K562 (cell line): ENCODE results near the gene ZDHHC11B. TPM values are rescaled to one million over a fixed set of nuclear protein-coding genes. Genes with fewer than 3 reads are reported as not detected.
A peak's percentile ranks its signal among the peaks of the same experiment; 100 is the strongest.

Experiments
- ATAC-seq: fragments of 200-7000 bp; cut with Tn5 transposase; 3 replicates; pipeline ENCODE4 v1.9.1; 2020; ENCODE audit warnings: moderate library complexity
- BruUV-seq: library from RNA; stranded (reverse); fragments of 400-500 nt; replicated peaks from 2 replicates; lab custom pipeline; 2021; lab: Mats Ljungman, UMichigan
- CTCF ChIA-PET: fragments of 300-600 bp; formaldehyde crosslinking; extraction: SDS; loops from one replicate; lab custom pipeline; 2021; ENCODE audit warnings: low intra/inter-chr PET ratio; lab: Yijun Ruan, JAX
- POLR2A ChIA-PET: fragments of 300-600, 350-650 bp; sonication (Branson Sonifier 250); formaldehyde crosslinking; extraction: SDS; loops from one replicate; lab custom pipeline; 2021; ENCODE audit warnings: antibody characterized with exemption, inconsistent platforms; lab: Yijun Ruan, JAX
- DNase-seq, 4 experiments: peaks; one replicate each; pipeline versions ENCODE4 v3.0.0 to v3.0.0-alpha.2; 2011 to 2018; ENCODE audit warnings: low spot score in 3 of 4, mixed read lengths in 3 of 4; ENCODE audit errors: extremely low read depth in 1 of 4
- FAIRE-seq: peaks from 2 replicates; lab custom pipeline; 2011; peaks lifted over from hg19 to GRCh38; lab: Jason Lieb, UNC
- H2AFZ ChIP-seq: 2 replicates; pipeline ENCODE4 v1.6.0; 2011; ENCODE audit warnings: low read depth, low read length, control low read depth, inconsistent platforms
- H3K27ac ChIP-seq: fragments of 200-600 bp; 3 replicates; pipeline ENCODE4 v1.8.0; 2011; ENCODE audit warnings: low read depth, mild to moderate bottlenecking, control low read depth, inconsistent platforms, low read length, moderate library complexity, mixed read lengths; ENCODE audit errors: extremely low read depth
- H3K27me3 ChIP-seq, 2 experiments: fragments of 300-600 bp in 1 of 2; 2 replicates in 1 of 2; 3 replicates in 1 of 2; pipeline versions ENCODE4 v1.6.0 to v1.8.0; 2011; ENCODE audit warnings: inconsistent platforms in 2 of 2, low read length in 2 of 2, mild to moderate bottlenecking in 1 of 2, mixed read lengths in 1 of 2, moderate library complexity in 1 of 2; ENCODE audit not compliant: control insufficient read depth in 2 of 2, insufficient read depth in 2 of 2
- H3K36me3 ChIP-seq: fragments of 300-600 bp; 3 replicates; pipeline ENCODE4 v1.8.0; 2011; ENCODE audit warnings: mild to moderate bottlenecking, low read length, inconsistent platforms; ENCODE audit not compliant: control insufficient read depth, insufficient read depth
- H3K4me1 ChIP-seq, 2 experiments: fragments of 200-600 bp in 1 of 2; replicated peaks in 1 of 2; 2 replicates in 1 of 2; 3 replicates in 1 of 2; pipeline versions ENCODE4 v1.5.1 to v1.8.0; 2011; ENCODE audit warnings: inconsistent platforms in 2 of 2, low read length in 2 of 2, mild to moderate bottlenecking in 1 of 2, mixed read lengths in 1 of 2, moderate library complexity in 1 of 2; ENCODE audit not compliant: control insufficient read depth in 2 of 2, insufficient read depth in 2 of 2
- H3K4me2 ChIP-seq: 2 replicates; pipeline ENCODE4 v1.6.1; 2011; ENCODE audit warnings: low read length, control low read depth, inconsistent platforms, mixed read lengths; ENCODE audit not compliant: insufficient read depth
- H3K4me3 ChIP-seq: fragments of 200-600 bp; sonication (generic), shearing (Covaris generic); 2 replicates; pipeline ENCODE4 v1.5.1; 2016; ENCODE audit warnings: control low read depth, inconsistent platforms
- H3K79me2 ChIP-seq: fragments of 200-600 bp; 3 replicates; pipeline ENCODE4 v1.8.0; 2011; ENCODE audit warnings: low read length, inconsistent platforms; ENCODE audit not compliant: control insufficient read depth, insufficient read depth
- H3K9ac ChIP-seq, 2 experiments: 2 replicates each; pipeline versions ENCODE4 v1.6.0 to v1.6.1; 2011; ENCODE audit warnings: low read depth in 2 of 2, low read length in 2 of 2, control low read depth in 1 of 2, inconsistent platforms in 1 of 2, mild to moderate bottlenecking in 1 of 2, mixed read lengths in 1 of 2; ENCODE audit not compliant: insufficient read depth in 1 of 2
- H3K9me1 ChIP-seq: one replicate; pipeline ENCODE4 v1.6.0; 2011; ENCODE audit warnings: inconsistent platforms, mild to moderate bottlenecking, low read length, moderate library complexity; ENCODE audit not compliant: control insufficient read depth, insufficient read depth
- H3K9me3 ChIP-seq: replicated peaks from 2 replicates; pipeline ENCODE4 v1.5.1; 2011; ENCODE audit warnings: low read depth, low read length, inconsistent platforms; ENCODE audit not compliant: control insufficient read depth, insufficient read depth
- H4K20me1 ChIP-seq: replicated peaks from 2 replicates; pipeline ENCODE4 v1.6.1; 2011; ENCODE audit warnings: low read length, inconsistent platforms, mixed read lengths; ENCODE audit not compliant: control insufficient read depth, insufficient read depth
- ADNP ChIP-seq: fragments of 200-800 bp; sonication (Bioruptor generic); IDR thresholded peaks from 2 replicates; pipeline ENCODE4 v1.6.1; 2016; ENCODE audit warnings: missing genetic modification characterization, missing compliant biosample characterization
- ATF7 ChIP-seq: fragments of 450-650 bp; IDR thresholded peaks from 2 replicates; pipeline ENCODE4 v1.7.1; 2014; ENCODE audit warnings: mild to moderate bottlenecking, moderate library complexity
- BRCA1 ChIP-seq, 2 experiments: fragments of 450-650 bp in 1 of 2; sonication (generic) in 1 of 2; formaldehyde crosslinking in 1 of 2; IDR thresholded peaks; 2 replicates each; pipeline versions ENCODE4 v1.5.0 to v1.6.1; 2017 to 2020; ENCODE audit warnings: mild to moderate bottlenecking in 1 of 2, missing genetic modification reagents in 1 of 2
- CREB1 ChIP-seq, 2 experiments: sonication (generic) in 1 of 2; formaldehyde crosslinking in 1 of 2; IDR thresholded peaks; 2 replicates each; pipeline versions ENCODE4 v1.6.1 to v1.8.0; 2012 to 2022; ENCODE audit warnings: inconsistent platforms in 1 of 2, mild to moderate bottlenecking in 1 of 2, missing genetic modification reagents in 1 of 2, moderate library complexity in 1 of 2
- FOS ChIP-seq: IDR thresholded peaks from 3 replicates; pipeline ENCODE4 v1.6.1; 2011; ENCODE audit not compliant: insufficient read length; ENCODE audit errors: extremely low read depth
- HES1 ChIP-seq: fragments of 450-650 bp; IDR thresholded peaks from 2 replicates; pipeline ENCODE4 v1.6.1; 2016; ENCODE audit warnings: low read depth, mild to moderate bottlenecking, moderate library complexity
- MTA3 ChIP-seq: fragments of 450-650 bp; formaldehyde crosslinking; IDR thresholded peaks from 2 replicates; pipeline ENCODE4 v1.6.1; 2017; ENCODE audit warnings: mild to moderate bottlenecking, borderline replicate concordance
- NFIC ChIP-seq: fragments of 450-650 bp; IDR thresholded peaks from 2 replicates; pipeline ENCODE4 v1.6.1; 2017; ENCODE audit warnings: mild to moderate bottlenecking, inconsistent platforms
- NFIX ChIP-seq: fragments of 250-450 bp; sonication (Bioruptor Pico); IDR thresholded peaks from 2 replicates; pipeline ENCODE4 v1.4.0; 2020; ENCODE audit warnings: low read depth, mild to moderate bottlenecking, moderate library complexity
- PHTF2 ChIP-seq: fragments of 250-450 bp; sonication (Bioruptor Pico); IDR thresholded peaks from 2 replicates; pipeline ENCODE4 v1.5.0; 2021; ENCODE audit warnings: mild to moderate bottlenecking
- SETDB1 ChIP-seq: IDR thresholded peaks from one replicate; pipeline ENCODE4 v1.6.1; 2012; ENCODE audit warnings: low read length, control low read depth, inconsistent platforms
- TBP ChIP-seq: optimal IDR thresholded peaks from 2 replicates; pipeline ENCODE3; 2011; ENCODE audit warnings: low read depth, low read length, improper control_type of control experiment
- TEAD4 ChIP-seq, 2 experiments: sonication (generic) in 1 of 2; formaldehyde crosslinking in 1 of 2; IDR thresholded peaks; 2 replicates each; pipeline versions ENCODE4 v1.6.1 to v1.8.0; 2012 to 2022; ENCODE audit warnings: borderline replicate concordance in 1 of 2, inconsistent platforms in 1 of 2, low read length in 1 of 2, mild to moderate bottlenecking in 1 of 2, missing genetic modification reagents in 1 of 2
- ZNF280A ChIP-seq: fragments of 450-650 bp; IDR thresholded peaks from 2 replicates; pipeline ENCODE4 v1.6.1; 2018; ENCODE audit warnings: mild to moderate bottlenecking, low read depth; ENCODE audit not compliant: partially characterized antibody
- WGBS: fragments of 100-300 bp; shearing (Covaris generic); methylation state at CpG from one replicate; pipeline ENCODE4 v1.1.6; 2016; ENCODE audit warnings: low coverage, mixed read lengths; ENCODE audit not compliant: insufficient coverage; ENCODE audit errors: missing lambda C conversion rate; 5-methylcytosine and 5-hydroxymethylcytosine counted together
- in situ Hi-C: fragments of 300-500 bp; cut with MboI; formaldehyde crosslinking; loops from 4 replicates; pipeline ENCODE4 v1.15.0; 2018; ENCODE audit warnings: inconsistent platforms, mixed read lengths
- intact Hi-C: fragments of 100-400 bp; cut with micrococcal nuclease; formaldehyde crosslinking; loops from 2 replicates; pipeline ENCODE4 v1.14.2; 2022
- polyA plus RNA-seq, 8 experiments: library from polyadenylated mRNA; depleted of rRNA in 4 of 8; stranded (reverse) in 5 of 8; unstranded in 3 of 8; fragments of >200 nt; fragmentation: Nextera tagmentation in 2 of 8; fragmentation: Illumina TruSeq in 1 of 8; extraction: Ambion mirVana in 2 of 8; extraction: Trizol in 1 of 8; gene quantifications; 2 replicates each; pipeline versions ENCODE4 v1.2.1 to v1.2.3, GENCODE V29; 2011 to 2014; ENCODE audit warnings: inconsistent platforms in 1 of 8, missing spikeins in 1 of 8
- total RNA-seq, 7 experiments: library from RNA; depleted of rRNA in 6 of 7; stranded (reverse); fragments of >200 nt in 6 of 7; fragmentation: Illumina TruSeq in 2 of 7; extraction: Trizol in 2 of 7; gene quantifications; 2 replicates each; pipeline versions ENCODE4 v1.2.1 to v1.2.3, GENCODE V29; 2011 to 2021; ENCODE audit warnings: low replicate concordance in 1 of 7

The ZDHHC11B gene
- total and polyA plus RNA-seq, 9 of the 15 experiments (the other 6 are each of a cell fraction or from before 2014, with no cell fraction given), result 0.03 to 0.23 (median 0.15) TPM; not detected in 3

- CTCF ChIA-PET, result interaction anchor here (0.7 kb wide), 1 partner anchor 316 kb away, joined by 5 read pairs; no protein-coding TSS in a partner anchor
- Histone ChIP-seq H3K9me3 (no peaks in the 10 kb centered on the region), H4K20me1 (peaks cover 18% of the 10 kb centered on the region), H2AFZ (no peak overlapping the region), H3K4me2 (no peak overlapping the region), H3K27me3 (peaks cover 35 to 79% of the 10 kb centered on the region in 2 experiments; a peak in 4 of 5 replicates), H3K27ac (no peak overlapping the region), H3K36me3 (no peaks in the 10 kb centered on the region), H3K9me1 (peaks cover 3% of the 10 kb centered on the region), H3K4me3 (no peak overlapping the region), H3K9ac (0 out of 4 replicates have a peak overlapping the region, but pooled peaks of 1 of the 2 experiments have one; percentile 9), H3K4me1 (peaks cover 0 to 41% of the 10 kb centered on the region in 2 experiments; a peak in 2 of 5 replicates), H3K79me2 (no peaks in the 10 kb centered on the region)
- no peak for FAIRE-seq
- BruUV-seq, result no TSS peak
- 4% methylated on average over 8 of the region's 8 CpGs for WGBS
- no peak for TF ChIP-seq BRCA1 (IDR thresholded peaks at IDR 0.05)
- TF ChIP-seq BRCA1 (CRISPR knock-in tag; IDR thresholded peaks at IDR 0.05), result no peak
- TF ChIP-seq CREB1 (IDR thresholded peaks at IDR 0.05), result no peak
- no peak for TF ChIP-seq CREB1 (CRISPR knock-in tag; IDR thresholded peaks at IDR 0.05)
- TF ChIP-seq ATF7, result no peak
- no peak for TF ChIP-seq SETDB1
- TF ChIP-seq ZNF280A, result no peak
- no peak for TF ChIP-seq TBP
- TF ChIP-seq PHTF2, result no peak
- TF ChIP-seq NFIC, result no peak
- TF ChIP-seq NFIX (CRISPR knock-in tag), result no peak
- TF ChIP-seq ADNP (tag), result no peak
- no peak for TF ChIP-seq HES1
- no peak for TF ChIP-seq TEAD4 (IDR thresholded peaks at IDR 0.05; ENCODE audit: low read length)
- no peak for TF ChIP-seq TEAD4 (CRISPR knock-in tag; IDR thresholded peaks at IDR 0.05; ENCODE audit: borderline replicate concordance)
- no peak for TF ChIP-seq FOS
- no peak for TF ChIP-seq MTA3
- intact Hi-C loops (no loop called here), in situ Hi-C loops (no loop called here)
- no peak for DNase-seq
- POLR2A ChIA-PET, result no interaction called here
- no peak for ATAC-seq
Observed at GRCh38 chr5:761854-762710, 22.4 kb downstream of the ZDHHC11B start.
